Stimulated activated naive CD8-positive, alpha-beta T cell treated with anti-CD3 and anti-CD28 coated beads, Interleukin-15, Interleukin-2, amounts not matched to agents 100 ng/mL and 50 ng/mL, for 24 hours (primary cell): ENCODE results near the gene PLEKHG4.

ENCODE experiments used
- H3K27ac Mint-ChIP-seq: one replicate; pipeline ENCODE4 v1.8.0; 2021; ENCODE audit warnings: mild to moderate bottlenecking, mixed read lengths
- H3K27me3 Mint-ChIP-seq: one replicate; pipeline ENCODE4 v1.8.0; 2021; ENCODE audit warnings: mixed read lengths
- H3K36me3 Mint-ChIP-seq: one replicate; pipeline ENCODE4 v1.8.0; 2021; ENCODE audit warnings: low read depth, mixed read lengths
- H3K4me1 Mint-ChIP-seq: one replicate; pipeline ENCODE4 v1.8.0; 2021; ENCODE audit warnings: low read depth, mixed read lengths
- H3K4me3 Mint-ChIP-seq: one replicate; pipeline ENCODE4 v1.8.0; 2021; ENCODE audit warnings: mild to moderate bottlenecking, mixed read lengths
- H3K9me3 Mint-ChIP-seq: one replicate; pipeline ENCODE4 v1.8.0; 2021; ENCODE audit warnings: mixed read lengths

Gene PLEKHG4

GRCh38 chr16:67310561-67310960 is 31.2 kb downstream of the PLEKHG4 start:
- H3K4me1 Mint-ChIP-seq, result peaks cover 49% of the 10 kb centered on the region
- no peaks in the 10 kb centered on the region for H3K36me3 Mint-ChIP-seq
- H3K9me3 Mint-ChIP-seq, result no peaks in the 10 kb centered on the region
- H3K27ac Mint-ChIP-seq, result peak overlapping the region; percentile 98
- no peaks in the 10 kb centered on the region for H3K27me3 Mint-ChIP-seq
- H3K4me3 Mint-ChIP-seq, result no peak overlapping the region

- peak overlapping the region; percentile 98 for H3K27ac Mint-ChIP-seq
- no peaks in the 10 kb centered on the region for H3K27me3 Mint-ChIP-seq
- peaks cover 49% of the 10 kb centered on the region for H3K4me1 Mint-ChIP-seq
Observed at GRCh38 chr16:67311607-67312488, 32.5 kb downstream of the PLEKHG4 start.

GRCh38 chr16:67312719-67313118 is 33.4 kb downstream of the PLEKHG4 start:
- Mint-ChIP-seq H3K27me3 (no peaks in the 10 kb centered on the region), H3K9me3 (no peaks in the 10 kb centered on the region), H3K4me1 (peaks cover 49% of the 10 kb centered on the region), H3K27ac (peak overlapping the region; percentile 98), H3K4me3 (peak overlapping the region; percentile 38), H3K36me3 (no peaks in the 10 kb centered on the region)

More at GRCh38 chr16:67311607-67312488, 32.5 kb downstream of the PLEKHG4 start:
- peak overlapping the region; percentile 39 for H3K4me3 Mint-ChIP-seq
- H3K36me3 Mint-ChIP-seq, result no peaks in the 10 kb centered on the region
- no peaks in the 10 kb centered on the region for H3K9me3 Mint-ChIP-seq

- Mint-ChIP-seq H3K27me3 (peaks cover 33% of the 10 kb centered on the region), H3K36me3 (no peaks in the 10 kb centered on the region), H3K4me1 (peaks cover 13% of the 10 kb centered on the region), H3K9me3 (no peaks in the 10 kb centered on the region), H3K4me3 (no peak overlapping the region), H3K27ac (no peak overlapping the region)
Observed at GRCh38 chr16:67317853-67318252, 38.5 kb downstream of the PLEKHG4 start.

GRCh38 chr16:67326115-67326471 is 46.8 kb downstream of the PLEKHG4 start:
- Mint-ChIP-seq H3K36me3 (no peaks in the 10 kb centered on the region), H3K4me3 (peak overlapping the region; percentile 96), H3K27me3 (peaks cover 46% of the 10 kb centered on the region), H3K4me1 (peaks cover 21% of the 10 kb centered on the region), H3K9me3 (no peaks in the 10 kb centered on the region), H3K27ac (peak overlapping the region; percentile 90)

GRCh38 chr16:67326472-67327309 is 47.4 kb downstream of the PLEKHG4 start, which contains the start of the genes KCTD19 and LRRC36:
TSS of gene KCTD19 (minus strand) at chr16:67326741. CDS start at chr16:67326707, 34 bp downstream.
TSS of gene LRRC36 (plus strand) at chr16:67326815. CDS start at chr16:67326863, 48 bp downstream.
- peak within 1 kb of the TSS; percentile 90 for H3K27ac Mint-ChIP-seq
- H3K27me3 Mint-ChIP-seq, result peaks cover 41% of the 10 kb centered on the region
- H3K4me3 Mint-ChIP-seq, result peak within 1 kb of the TSS; percentile 96
- H3K4me1 Mint-ChIP-seq, result peaks cover 21% of the 10 kb centered on the region
- H3K36me3 Mint-ChIP-seq, result no peaks in the 10 kb centered on the region
- H3K9me3 Mint-ChIP-seq, result no peaks in the 10 kb centered on the region

- H3K27ac Mint-ChIP-seq, result peak overlapping the region; percentile 39
- H3K9me3 Mint-ChIP-seq, result no peaks in the 10 kb centered on the region
- H3K4me1 Mint-ChIP-seq, result peaks cover 21% of the 10 kb centered on the region
- no peak overlapping the region for H3K4me3 Mint-ChIP-seq
- peaks cover 36% of the 10 kb centered on the region for H3K27me3 Mint-ChIP-seq
- H3K36me3 Mint-ChIP-seq, result no peaks in the 10 kb centered on the region
Observed at GRCh38 chr16:67327743-67328142, 48.4 kb downstream of the PLEKHG4 start.

- H3K4me3 Mint-ChIP-seq, result no peak overlapping the region
- H3K4me1 Mint-ChIP-seq, result peaks cover 16% of the 10 kb centered on the region
- H3K27me3 Mint-ChIP-seq, result peaks cover 18% of the 10 kb centered on the region
- H3K27ac Mint-ChIP-seq, result no peak overlapping the region
- no peaks in the 10 kb centered on the region for H3K9me3 Mint-ChIP-seq
- no peaks in the 10 kb centered on the region for H3K36me3 Mint-ChIP-seq
Observed at GRCh38 chr16:67329901-67330300, 50.6 kb downstream of the PLEKHG4 start.

- Mint-ChIP-seq H3K27me3 (peaks cover 4% of the 10 kb centered on the region), H3K36me3 (peaks cover 4% of the 10 kb centered on the region), H3K4me1 (no peaks in the 10 kb centered on the region), H3K4me3 (no peak overlapping the region), H3K9me3 (peaks cover 8% of the 10 kb centered on the region), H3K27ac (no peak overlapping the region)
Observed at GRCh38 chr16:67333315-67333714, 54.0 kb downstream of the PLEKHG4 start.

GRCh38 chr16:67336116-67336515 is 56.8 kb downstream of the PLEKHG4 start:
- Mint-ChIP-seq H3K27me3 (peaks cover 8% of the 10 kb centered on the region), H3K27ac (no peak overlapping the region), H3K4me3 (no peak overlapping the region), H3K9me3 (peaks cover 8% of the 10 kb centered on the region), H3K4me1 (no peaks in the 10 kb centered on the region), H3K36me3 (peaks cover 4% of the 10 kb centered on the region)

GRCh38 chr16:67336648-67337047 is 57.3 kb downstream of the PLEKHG4 start:
- Mint-ChIP-seq H3K27ac (no peak overlapping the region), H3K9me3 (peaks cover 8% of the 10 kb centered on the region), H3K4me1 (no peaks in the 10 kb centered on the region), H3K27me3 (peaks cover 8% of the 10 kb centered on the region), H3K36me3 (peaks cover 4% of the 10 kb centered on the region), H3K4me3 (no peak overlapping the region)
